Subcutaneous adipose tissue (tissue), 4 donors: ENCODE data around the gene SLC8A1. TPM values are rescaled to one million over a fixed set of nuclear protein-coding genes. Genes with fewer than 3 reads are reported as not detected.

ENCODE experiments used
- CTCF ChIP-seq: fragments of 450-650 bp; IDR thresholded peaks from one replicate; pipeline ENCODE4 v1.5.1; 2016; ENCODE audit warnings: low read depth, mild to moderate bottlenecking, control low read depth, antibody characterized with exemption, moderate library complexity
- total RNA-seq, 4 donors: library from RNA; depleted of rRNA; stranded (reverse); fragments of >200 nt; gene quantifications; one replicate each; pipeline ENCODE4 v1.1.0, GENCODE V29; 2016

The SLC8A1 gene
- total RNA-seq, 4 donors from 2014 or later, result 7.5 to 32.5 (median 12.9) TPM

- TF ChIP-seq CTCF, result no peak
Measured at GRCh38 chr2:40148334-40148733, 303.6 kb downstream of the SLC8A1 start.

- no peak for TF ChIP-seq CTCF
Measured at GRCh38 chr2:40147360-40147759, 304.5 kb downstream of the SLC8A1 start.

GRCh38 chr2:40144022-40144421, 307.9 kb downstream of the SLC8A1 start:
- TF ChIP-seq CTCF, result no peak

GRCh38 chr2:40138314-40138713, 313.6 kb downstream of the SLC8A1 start:
- TF ChIP-seq CTCF, result no peak

GRCh38 chr2:40131081-40131704, 320.7 kb downstream of the SLC8A1 start:
- no peak for TF ChIP-seq CTCF

- no peak for TF ChIP-seq CTCF
Measured at GRCh38 chr2:40130251-40130994, 321.5 kb downstream of the SLC8A1 start.

GRCh38 chr2:40129725-40130124, 322.2 kb downstream of the SLC8A1 start:
- TF ChIP-seq CTCF, result no peak
